Parathyroid adenoma (tissue), 2 donors: ENCODE results near the gene FGF6.

ENCODE experiments used
- H2AFZ ChIP-seq: fragments of 300-600 bp; sonication (generic); one replicate; pipeline ENCODE4 v1.7.0; 2017; ENCODE audit warnings: antibody characterized with exemption, mild to moderate bottlenecking
- H3K27ac ChIP-seq: fragments of 300-600 bp; sonication (generic); one replicate; pipeline ENCODE4 v1.7.0; 2017
- H3K27me3 ChIP-seq: fragments of 300-600 bp; sonication (generic); one replicate; pipeline ENCODE4 v1.7.0; 2017; ENCODE audit warnings: low read length; ENCODE audit not compliant: control insufficient read depth, insufficient read depth
- H3K36me3 ChIP-seq: fragments of 300-600 bp; sonication (generic); one replicate; pipeline ENCODE4 v1.7.0; 2017; ENCODE audit warnings: low read length; ENCODE audit not compliant: control insufficient read depth, insufficient read depth
- H3K4me1 ChIP-seq: fragments of 300-600 bp; sonication (generic); one replicate; pipeline ENCODE4 v1.7.0; 2017; ENCODE audit warnings: control low read depth
- H3K4me2 ChIP-seq: fragments of 300-600 bp; sonication (generic); one replicate; pipeline ENCODE4 v1.7.0; 2017; ENCODE audit warnings: low read length
- H3K4me3 ChIP-seq: fragments of 300-600 bp; sonication (generic); one replicate; pipeline ENCODE4 v1.7.0; 2017; ENCODE audit warnings: low read depth, low read length
- H3K79me2 ChIP-seq: fragments of 300-600 bp; sonication (generic); one replicate; pipeline ENCODE4 v1.7.0; 2017; ENCODE audit warnings: control low read depth
- H3K9ac ChIP-seq: fragments of 300-600 bp; sonication (generic); one replicate; pipeline ENCODE4 v1.7.0; 2017; ENCODE audit warnings: mild to moderate bottlenecking
- H3K9me3 ChIP-seq: fragments of 300-600 bp; sonication (generic); one replicate; pipeline ENCODE4 v1.7.0; 2017; ENCODE audit warnings: low read length; ENCODE audit not compliant: control insufficient read depth
- TF ChIP-seq, protein P1 (sequence below): fragments of 300-600 bp; sonication (generic); IDR thresholded peaks from one replicate; pipeline ENCODE4 v1.7.0; 2017; ENCODE audit warnings: antibody characterized with exemption, mild to moderate bottlenecking
- donor health status: primary hyperparathyroidism.

The FGF6 gene, protein sequence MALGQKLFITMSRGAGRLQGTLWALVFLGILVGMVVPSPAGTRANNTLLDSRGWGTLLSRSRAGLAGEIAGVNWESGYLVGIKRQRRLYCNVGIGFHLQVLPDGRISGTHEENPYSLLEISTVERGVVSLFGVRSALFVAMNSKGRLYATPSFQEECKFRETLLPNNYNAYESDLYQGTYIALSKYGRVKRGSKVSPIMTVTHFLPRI

DNA sequence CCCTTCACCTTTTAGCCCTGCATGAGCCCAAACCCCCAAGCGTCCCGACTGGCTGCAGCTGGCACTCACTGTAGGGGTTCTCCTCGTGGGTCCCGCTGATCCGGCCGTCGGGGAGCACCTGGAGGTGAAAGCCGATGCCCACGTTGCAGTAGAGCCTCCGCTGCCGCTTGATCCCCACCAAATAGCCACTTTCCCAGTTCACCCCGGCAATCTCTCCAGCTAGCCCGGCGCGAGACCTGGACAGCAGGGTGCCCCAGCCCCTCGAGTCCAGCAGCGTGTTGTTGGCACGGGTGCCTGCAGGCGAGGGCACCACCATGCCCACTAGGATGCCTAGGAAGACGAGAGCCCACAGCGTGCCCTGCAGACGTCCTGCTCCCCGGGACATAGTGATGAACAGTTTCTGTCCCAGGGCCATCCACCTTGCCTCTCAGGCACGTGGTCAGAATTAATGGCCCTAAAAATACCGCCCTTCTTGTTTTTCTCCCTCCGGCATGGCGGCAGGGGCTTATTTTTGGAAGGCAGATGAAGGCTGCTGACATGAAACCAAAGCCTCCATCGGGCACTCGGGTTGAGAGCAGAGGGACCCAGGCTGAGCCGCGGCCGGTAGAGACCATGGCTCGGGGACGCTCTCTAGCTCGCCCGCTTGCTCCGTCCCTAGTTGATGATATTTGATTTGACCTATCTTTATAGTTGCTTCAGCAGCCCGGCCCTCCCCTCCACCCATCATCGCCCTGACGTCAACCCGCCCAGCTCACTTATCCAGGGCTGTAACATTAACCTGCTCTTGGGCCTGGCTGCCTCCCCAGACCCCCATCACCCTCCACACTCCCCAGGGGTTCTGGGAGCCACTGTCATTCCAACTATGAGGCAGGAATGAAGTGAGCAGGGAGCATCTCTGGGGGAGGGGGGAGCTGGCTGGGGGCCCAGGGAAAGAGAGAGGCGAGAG is at the start of gene FGF6:
Gene FGF6, minus strand, starts transcription at position 660 of the 946 bp plus-strand sequence. Its CDS starts 245 bp downstream, at position 415.
- TF ChIP-seq, protein P1, sequence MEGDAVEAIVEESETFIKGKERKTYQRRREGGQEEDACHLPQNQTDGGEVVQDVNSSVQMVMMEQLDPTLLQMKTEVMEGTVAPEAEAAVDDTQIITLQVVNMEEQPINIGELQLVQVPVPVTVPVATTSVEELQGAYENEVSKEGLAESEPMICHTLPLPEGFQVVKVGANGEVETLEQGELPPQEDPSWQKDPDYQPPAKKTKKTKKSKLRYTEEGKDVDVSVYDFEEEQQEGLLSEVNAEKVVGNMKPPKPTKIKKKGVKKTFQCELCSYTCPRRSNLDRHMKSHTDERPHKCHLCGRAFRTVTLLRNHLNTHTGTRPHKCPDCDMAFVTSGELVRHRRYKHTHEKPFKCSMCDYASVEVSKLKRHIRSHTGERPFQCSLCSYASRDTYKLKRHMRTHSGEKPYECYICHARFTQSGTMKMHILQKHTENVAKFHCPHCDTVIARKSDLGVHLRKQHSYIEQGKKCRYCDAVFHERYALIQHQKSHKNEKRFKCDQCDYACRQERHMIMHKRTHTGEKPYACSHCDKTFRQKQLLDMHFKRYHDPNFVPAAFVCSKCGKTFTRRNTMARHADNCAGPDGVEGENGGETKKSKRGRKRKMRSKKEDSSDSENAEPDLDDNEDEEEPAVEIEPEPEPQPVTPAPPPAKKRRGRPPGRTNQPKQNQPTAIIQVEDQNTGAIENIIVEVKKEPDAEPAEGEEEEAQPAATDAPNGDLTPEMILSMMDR = no peak
- H2AFZ ChIP-seq = no peak within 1 kb of the TSS
- no peak within 1 kb of the TSS for H3K9ac ChIP-seq
- no peaks in the 10 kb centered on the region for H3K27me3 ChIP-seq
- no peaks in the 10 kb centered on the region for H3K4me1 ChIP-seq
- no peaks in the 10 kb centered on the region for H3K36me3 ChIP-seq
- H3K27ac ChIP-seq = no peak within 1 kb of the TSS
- H3K79me2 ChIP-seq = no peaks in the 10 kb centered on the region
- H3K4me3 ChIP-seq = no peak within 1 kb of the TSS
- no peaks in the 10 kb centered on the region for H3K9me3 ChIP-seq
- no peak within 1 kb of the TSS for H3K4me2 ChIP-seq

GRCh38 chr12:4490973-4491372 is 45.4 kb upstream of the FGF6 start:
- no peak overlapping the region for H3K4me3 ChIP-seq
- H3K9ac ChIP-seq = no peak overlapping the region
- H3K4me1 ChIP-seq = no peaks in the 10 kb centered on the region
- H3K27ac ChIP-seq = no peak overlapping the region
- TF ChIP-seq, protein P1 = no peak
- H3K27me3 ChIP-seq = no peaks in the 10 kb centered on the region
- H2AFZ ChIP-seq = no peak overlapping the region
- no peaks in the 10 kb centered on the region for H3K79me2 ChIP-seq
- no peak overlapping the region for H3K4me2 ChIP-seq
- no peaks in the 10 kb centered on the region for H3K9me3 ChIP-seq
- no peaks in the 10 kb centered on the region for H3K36me3 ChIP-seq

DNA sequence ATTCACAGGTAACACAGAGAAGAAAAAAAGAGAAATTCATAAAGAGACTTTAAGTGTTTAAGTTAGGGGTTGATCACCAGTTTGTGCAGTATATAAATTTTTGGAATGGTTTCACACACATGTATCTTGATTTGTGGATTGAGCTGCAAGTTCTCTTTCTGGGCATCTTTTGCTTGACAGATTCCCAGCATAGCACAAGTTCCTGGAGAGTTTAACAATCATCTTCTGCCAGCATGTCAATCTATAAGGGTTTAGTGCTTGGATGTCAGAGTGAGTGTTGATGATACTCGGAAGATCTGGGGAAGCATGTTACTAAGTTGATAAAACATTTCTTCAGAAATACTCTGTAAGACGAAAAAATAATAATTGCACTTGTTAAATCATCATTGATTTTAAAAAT is 43.9 kb upstream of the FGF6 start:
- H3K9ac ChIP-seq = no peak overlapping the region
- no peak overlapping the region for H3K27ac ChIP-seq
- no peaks in the 10 kb centered on the region for H3K79me2 ChIP-seq
- no peak overlapping the region for H2AFZ ChIP-seq
- TF ChIP-seq, protein P1 = no peak
- H3K4me1 ChIP-seq = no peaks in the 10 kb centered on the region
- H3K36me3 ChIP-seq = no peaks in the 10 kb centered on the region
- H3K9me3 ChIP-seq = no peaks in the 10 kb centered on the region
- no peaks in the 10 kb centered on the region for H3K27me3 ChIP-seq
- H3K4me2 ChIP-seq = no peak overlapping the region
- H3K4me3 ChIP-seq = no peak overlapping the region

- TF ChIP-seq, protein P1 = no peak
Observed at GRCh38 chr12:4486980-4487379, 41.4 kb upstream of the FGF6 start.

More at GRCh38 chr12:4486980-4487379, 41.4 kb upstream of the FGF6 start:
- Histone ChIP-seq H2AFZ (no peak overlapping the region), H3K79me2 (no peaks in the 10 kb centered on the region), H3K27me3 (no peaks in the 10 kb centered on the region), H3K27ac (no peak overlapping the region), H3K4me2 (no peak overlapping the region), H3K4me1 (no peaks in the 10 kb centered on the region), H3K9me3 (no peaks in the 10 kb centered on the region), H3K9ac (no peak overlapping the region), H3K4me3 (no peak overlapping the region), H3K36me3 (no peaks in the 10 kb centered on the region)
